HUDEP-2 (cell line): ENCODE measurements around the gene SLC5A7.

Experiments used
- DNase-seq, 76 experiments: peaks; one replicate each; lab custom pipeline; 2025; ENCODE audit not compliant: unreplicated experiment in 76 of 76; lab: John Stamatoyannopoulos, UW

SLC5A7 gene

DNA sequence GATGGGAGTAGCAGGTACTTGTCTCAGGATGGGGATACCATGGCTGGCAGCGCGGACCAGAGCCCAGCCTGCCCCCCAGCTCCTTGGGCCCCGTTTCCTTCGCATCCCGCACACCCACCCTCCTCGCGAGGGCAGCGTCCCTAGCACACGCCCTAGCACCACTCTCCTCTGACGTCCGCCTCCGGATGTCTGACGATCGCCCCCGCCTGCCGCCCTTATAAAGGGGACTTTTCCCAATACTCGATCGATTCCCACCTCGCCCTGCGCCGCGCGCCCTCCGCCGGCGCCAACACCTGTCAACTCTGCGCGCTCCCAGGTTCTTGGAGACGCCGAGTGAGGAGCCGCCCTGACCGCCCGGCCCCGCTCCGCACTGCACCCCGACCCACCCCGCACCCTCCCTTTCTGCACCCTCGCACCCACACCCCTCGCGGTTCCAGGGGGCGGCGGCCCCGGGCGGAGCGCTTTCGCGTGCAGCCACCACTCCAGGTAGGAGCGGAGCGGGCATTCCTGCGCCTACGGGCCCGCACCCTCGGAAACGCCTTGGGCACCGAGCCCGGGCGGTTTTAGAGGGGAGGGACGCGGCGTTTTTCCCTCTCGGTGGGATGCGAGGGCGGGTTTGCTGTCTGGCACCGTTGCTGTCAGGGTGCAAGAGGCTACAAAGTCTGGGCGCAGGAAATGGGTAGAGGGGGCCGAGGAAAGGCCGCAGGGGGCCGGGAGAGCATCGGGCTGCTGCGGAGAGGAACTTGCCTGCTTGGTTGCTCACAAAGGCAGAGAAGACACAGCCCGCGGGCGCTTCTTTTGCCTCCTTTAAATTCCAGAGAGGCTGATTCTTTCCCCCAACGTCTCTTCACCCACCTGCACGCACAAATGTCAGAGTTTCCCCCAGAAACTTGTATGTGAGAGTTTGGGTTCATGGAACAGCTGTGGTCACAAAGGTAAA lies at the start of gene SLC5A7:
Gene SLC5A7, plus strand, starts transcription at position 247 of the 940 bp plus-strand sequence. CDS start 1,632 bp downstream, outside the sequence.
- DNase-seq: no peak

DNA sequence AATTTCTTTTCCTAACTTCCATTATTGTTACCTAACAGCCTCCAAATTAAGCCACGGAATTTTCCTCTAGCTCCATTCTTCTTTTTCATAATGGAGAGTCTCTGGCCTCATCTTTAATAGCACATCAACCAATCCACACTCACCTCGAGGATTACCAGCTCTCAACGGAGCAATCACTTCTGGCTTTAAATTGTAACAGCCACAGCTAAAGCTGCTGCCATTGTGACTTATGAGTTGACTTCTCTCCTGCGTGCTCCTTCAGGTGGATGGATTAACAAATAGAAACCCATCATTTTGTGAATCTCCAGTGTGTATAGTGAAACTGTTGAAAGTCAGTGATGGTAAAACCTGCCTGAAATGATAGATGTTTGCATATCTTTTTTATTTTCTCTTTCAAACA lies 24.9 kb upstream of the SLC5A7 start:
- no peak for DNase-seq

DNA sequence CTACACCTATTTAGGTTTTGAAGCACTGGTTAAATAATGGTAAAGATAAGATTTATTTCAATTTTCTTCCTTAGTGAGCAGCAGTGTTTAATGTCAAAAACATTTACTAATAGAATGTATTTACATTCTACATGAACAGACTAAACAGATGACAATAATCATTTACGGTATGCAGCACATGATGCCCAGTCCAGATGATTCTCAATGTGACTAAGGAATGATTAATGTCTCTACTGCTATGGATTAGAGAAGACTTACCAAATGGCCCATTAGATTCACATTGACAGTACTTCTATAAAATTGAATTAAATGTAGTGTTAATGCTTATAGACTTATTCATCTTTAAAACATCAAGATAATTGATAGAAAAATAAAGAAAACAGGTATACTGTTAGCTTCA lies 22.1 kb upstream of the SLC5A7 start:
- no peak for DNase-seq

DNA sequence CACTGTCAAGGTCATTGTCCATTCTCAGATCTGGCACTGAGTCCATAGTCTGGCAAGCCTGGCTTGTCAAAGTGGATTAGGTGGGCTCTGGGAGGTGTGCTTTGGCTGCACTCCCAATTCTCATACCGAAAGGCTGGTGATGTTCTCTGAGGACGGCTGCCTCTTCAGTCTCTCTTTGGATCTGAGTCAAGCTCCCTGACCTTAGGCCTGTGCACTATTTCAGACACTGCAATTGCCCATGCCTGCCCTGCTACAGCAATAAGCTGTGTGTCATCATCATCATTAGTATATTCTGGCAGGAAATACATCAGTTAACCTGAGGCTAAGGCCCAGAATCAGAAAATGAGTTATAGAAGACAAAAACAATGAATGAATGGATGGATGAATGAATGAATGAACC lies 1.6 kb upstream of the SLC5A7 start:
- no peak for DNase-seq

DNA sequence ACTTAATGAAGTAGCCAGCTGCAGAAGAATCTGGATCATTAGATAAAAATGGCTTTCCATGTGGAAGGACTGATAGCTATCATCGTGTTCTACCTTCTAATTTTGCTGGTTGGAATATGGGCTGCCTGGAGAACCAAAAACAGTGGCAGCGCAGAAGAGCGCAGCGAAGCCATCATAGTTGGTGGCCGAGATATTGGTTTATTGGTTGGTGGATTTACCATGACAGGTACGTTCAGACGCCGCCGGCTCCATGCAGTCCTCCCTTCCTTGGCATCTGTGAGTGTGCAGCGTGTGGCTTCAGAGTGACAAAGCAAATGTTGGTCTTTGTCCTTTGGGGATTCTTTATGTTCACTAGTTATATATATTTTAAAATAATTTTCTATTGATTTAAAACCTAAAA lies 1.8 kb downstream of the SLC5A7 start:
- DNase-seq: no peak

DNA sequence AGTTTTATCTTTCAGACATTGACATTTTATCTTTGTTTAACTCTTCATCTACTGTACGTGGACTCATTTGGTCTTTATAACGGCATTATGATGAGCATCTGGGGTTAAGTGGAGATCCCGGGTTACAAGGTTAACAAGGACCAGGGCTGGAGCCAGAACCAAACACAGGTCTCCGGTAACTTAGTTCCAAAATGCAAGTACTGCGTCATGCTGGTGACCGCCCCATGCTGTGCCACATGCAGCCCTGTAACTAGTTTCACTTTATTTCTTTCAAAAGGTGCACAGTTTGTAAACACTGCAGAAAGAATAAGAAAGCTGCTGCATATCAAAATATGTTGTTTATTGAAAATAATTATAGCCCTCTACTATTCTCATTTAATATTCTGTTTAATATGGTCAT lies 3.1 kb downstream of the SLC5A7 start:
- no peak for DNase-seq

DNA sequence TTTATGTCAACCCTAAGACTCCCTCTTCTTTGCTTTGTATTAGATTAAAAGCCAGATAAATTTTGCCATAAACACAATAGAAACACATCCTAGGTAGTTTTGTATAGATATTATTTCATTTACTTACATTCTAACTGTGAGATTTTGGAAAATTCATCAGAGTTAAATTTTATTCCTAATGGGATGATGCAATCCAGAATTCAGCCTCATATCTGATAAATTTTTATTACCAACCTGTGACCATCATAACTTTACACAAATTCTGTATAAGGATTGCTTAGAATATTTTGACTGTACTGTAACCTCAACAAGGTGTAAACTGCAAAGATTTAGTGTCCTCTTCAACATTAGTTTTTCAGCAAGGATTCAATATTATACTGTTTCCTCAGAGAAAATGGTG lies 4.4 kb downstream of the SLC5A7 start:
- no peak for DNase-seq

DNA sequence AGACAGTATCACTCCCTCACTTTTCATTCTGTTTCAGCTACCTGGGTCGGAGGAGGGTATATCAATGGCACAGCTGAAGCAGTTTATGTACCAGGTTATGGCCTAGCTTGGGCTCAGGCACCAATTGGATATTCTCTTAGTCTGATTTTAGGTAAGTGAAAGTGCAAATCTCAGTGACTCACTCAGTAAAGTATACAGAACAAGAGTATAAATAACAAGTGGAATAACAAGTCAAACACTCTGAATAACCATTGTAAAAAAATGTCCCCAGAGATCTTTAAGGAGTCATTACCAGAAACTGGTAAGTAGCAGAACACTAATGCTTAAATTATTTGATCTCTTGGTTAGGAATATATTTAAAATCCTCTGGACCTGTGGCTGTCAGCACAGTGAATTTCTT lies 5.7 kb downstream of the SLC5A7 start:
- DNase-seq: no peak

DNA sequence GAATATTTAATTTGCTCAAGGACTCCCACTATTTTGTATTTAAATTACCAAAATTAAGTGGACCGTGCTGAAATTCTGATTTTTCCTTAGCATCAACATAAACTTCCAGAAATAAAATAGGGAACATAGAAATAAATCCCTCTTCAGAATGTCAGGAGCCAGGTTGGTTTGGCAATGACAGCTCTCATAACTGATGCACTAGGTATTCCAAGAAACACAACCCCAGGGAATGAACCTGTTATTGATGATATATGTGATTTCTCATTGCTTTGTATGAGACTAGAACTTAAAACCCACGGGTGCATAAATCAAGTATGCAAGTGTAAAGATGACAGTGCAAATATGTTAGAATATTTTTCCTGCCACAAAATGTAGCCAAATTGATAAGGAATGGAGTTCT lies 12.8 kb downstream of the SLC5A7 start:
- no peak for DNase-seq

DNA sequence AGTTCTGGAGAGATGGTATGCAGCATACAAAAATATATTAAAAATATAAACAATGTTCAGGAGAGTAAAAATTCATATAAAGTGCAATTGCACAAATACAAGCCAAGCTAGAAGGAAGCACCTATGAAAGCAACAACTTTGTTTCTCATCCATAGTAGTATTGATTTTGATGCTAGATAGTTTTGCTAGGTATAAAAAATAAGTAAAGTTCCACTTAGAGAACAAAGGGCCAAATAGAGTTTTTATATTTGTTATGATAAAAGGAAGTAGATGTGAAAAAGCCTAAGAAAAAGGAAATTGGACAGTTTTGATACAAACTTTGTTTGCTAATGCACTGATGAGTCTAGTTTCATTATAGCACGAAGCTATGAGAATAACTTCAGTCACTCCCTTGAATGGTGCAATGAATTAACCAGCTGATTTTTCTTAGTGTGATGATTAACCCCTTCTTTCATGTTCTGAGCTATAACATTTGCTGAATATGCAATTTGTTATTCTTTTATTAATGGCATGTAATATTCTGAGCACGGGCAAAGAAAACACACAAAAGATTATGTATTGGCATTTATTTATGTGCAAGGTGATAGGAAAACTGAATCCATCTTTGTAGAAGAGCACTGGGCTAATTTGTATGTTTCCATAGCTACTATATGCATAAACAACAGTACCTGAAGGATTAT lies 24.7 kb downstream of the SLC5A7 start:
- no peak for DNase-seq

DNA sequence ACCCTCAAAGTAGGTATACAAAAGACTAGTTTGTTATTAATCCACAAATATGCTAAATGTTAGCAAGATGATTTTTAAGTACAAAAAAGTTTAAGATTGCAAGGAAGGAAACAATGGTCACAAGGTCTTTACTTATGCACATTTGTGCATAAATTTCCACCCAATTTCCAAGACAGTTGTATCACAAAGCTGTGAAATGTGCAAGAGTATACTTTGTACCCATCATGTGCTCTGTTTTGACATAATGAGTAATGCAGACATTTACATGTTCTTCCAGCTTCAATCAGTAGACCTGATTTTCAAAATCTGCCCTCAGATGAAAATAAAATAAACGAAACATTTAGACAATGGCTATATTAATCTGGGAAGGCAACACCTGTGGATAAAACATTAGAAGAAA lies 27.0 kb downstream of the SLC5A7 start:
- no peak for DNase-seq

DNA sequence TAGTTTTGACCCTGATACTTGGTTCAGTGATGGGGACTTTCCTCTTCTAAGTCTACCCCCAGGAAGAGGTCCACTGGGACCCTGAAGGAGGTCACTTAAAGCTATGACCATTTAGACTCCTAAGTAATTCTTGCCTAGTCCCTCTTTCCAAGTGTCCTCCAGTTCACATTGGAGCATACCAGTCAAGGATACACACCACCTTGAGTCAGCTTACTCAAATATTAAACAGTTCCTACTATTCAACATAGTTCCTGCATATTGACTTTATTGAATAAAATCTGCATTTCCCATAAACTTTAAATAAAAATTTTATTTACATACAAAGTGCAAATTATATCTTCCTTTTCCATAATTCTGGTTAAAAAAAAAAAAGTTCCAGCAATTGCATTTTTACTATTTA lies 36.3 kb downstream of the SLC5A7 start:
- DNase-seq: no peak

DNA sequence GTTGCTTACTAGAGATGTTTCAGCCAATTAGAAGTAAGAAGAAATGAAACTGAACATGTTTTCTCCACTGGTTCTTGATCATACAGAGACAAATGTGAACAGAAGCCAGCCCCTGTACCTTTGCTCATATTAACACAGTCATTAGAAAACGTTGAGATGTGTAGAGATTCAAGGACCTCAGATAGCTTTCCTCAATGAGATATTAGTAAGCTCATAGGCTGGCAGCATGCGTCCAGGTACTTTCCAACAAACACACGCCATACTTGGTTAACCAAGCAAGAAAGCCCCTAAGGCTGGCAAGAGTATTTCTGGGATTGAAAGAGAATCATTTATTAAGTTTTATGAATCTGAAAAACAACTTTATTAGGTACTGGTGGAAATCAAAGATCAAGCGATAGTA lies 37.5 kb downstream of the SLC5A7 start:
- DNase-seq: no peak

DNA sequence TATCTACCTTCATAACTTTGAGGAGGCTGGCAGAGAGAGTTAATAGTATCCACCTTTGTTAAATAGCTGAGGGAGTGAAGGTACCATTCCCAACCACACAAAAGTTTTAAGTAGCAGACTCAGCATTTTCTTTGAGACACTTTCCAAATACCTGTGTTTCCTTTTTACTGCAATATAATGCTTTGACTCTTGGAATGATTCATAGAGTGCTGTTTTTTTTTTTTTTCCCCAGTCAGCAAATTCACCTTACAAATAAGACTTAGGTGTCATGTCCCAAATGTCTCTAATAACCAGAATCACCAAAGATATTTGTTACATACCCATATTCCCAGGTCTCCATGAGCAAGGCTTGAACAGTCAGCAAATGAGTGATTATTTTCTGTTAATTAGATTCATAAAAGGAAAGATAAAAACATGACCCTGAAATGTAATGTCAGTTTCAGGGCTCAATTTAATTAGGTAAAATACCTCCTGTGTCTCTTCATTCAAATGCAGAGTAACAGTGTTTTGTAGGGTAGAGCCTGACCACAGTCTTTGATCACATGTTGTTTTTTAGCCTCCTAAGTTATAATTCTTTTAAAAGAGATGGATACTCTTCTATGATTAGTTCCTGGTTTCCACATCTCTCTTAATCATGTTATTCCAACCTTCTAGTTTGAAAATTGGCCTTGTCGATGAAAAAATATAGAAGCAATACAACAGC lies 39.9 kb downstream of the SLC5A7 start:
- no peak for DNase-seq

DNA sequence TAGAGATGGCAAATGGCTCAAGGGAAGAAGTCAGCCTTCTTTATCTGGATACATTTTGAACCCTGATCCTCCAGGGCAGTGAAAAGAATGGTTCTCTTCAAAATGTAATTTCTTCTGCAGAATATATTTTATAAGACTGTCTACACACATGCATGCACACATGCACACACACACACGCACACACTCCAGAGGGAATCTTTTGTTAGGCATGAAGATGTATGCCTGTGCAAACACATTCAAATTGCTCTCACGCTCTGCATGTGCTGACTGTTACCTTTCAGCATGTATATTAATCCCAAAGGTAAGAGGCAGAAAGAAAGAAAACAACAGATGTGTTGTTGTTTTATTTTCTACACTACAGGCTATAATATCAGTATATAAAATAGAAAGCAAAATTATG lies 43.2 kb downstream of the SLC5A7 start:
- DNase-seq: no peak

DNA sequence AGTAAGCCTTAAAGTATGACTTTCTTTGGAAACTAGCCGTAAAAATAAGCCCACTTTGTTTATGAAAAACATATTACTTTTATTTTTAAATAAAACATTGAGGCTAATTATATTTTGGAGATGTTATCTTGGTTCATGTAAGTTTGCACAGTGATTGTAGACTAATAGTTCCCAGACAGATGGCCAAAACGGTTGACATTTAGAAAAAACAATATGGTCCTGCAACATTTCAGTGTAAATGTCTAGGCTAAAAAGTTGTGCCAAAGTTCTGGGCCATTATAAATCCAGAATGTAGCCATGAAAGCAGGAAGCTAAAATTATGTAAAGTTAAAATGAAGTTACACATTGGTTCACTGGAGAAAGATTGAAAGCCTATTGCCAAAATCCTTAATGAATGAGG lies 43.6 kb downstream of the SLC5A7 start:
- DNase-seq: no peak

DNA sequence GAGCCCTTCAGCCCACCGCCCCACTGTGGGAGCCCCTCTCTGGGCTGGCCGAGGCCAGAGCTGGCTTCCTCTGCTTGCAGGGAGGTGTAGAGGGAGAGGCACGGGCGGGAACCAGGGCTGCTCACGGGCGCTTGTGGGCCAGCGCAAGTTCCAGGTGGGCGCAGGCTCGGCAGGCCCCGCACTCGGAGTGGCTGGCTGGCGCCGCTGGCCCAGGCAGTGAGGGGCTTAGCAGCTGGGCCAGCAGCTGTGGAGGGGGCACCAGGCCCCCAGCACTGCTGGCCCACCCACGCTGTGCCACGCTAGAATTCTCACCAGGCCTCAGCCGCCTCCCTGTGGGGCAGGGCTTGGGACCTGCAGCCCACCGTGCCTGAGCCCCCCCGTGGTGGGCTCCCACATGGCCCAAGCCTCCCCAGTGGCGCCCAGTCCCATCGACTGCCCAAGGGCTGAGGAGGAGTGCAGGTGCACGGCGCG lies 45.2 kb downstream of the SLC5A7 start:
- no peak for DNase-seq

DNA sequence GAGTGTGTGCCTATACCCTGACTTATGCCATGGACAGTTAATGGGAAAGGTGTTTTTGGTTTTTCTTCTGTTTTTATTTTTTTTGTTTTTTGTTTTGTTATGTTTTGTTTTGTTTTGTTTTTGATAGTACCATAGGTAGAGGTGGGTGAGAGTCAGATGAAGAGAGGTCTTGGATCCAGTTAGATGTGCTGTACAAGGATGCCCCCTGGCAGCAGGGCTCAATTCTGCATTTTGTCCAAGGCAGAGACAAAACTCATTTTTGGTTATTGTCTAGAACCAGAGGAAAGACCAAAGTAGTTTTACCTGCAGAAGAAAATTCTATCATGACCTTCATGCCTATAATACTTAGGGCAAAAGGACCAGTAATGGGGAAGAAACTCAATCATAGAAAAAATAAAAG lies 48.5 kb downstream of the SLC5A7 start:
- no peak for DNase-seq

DNA sequence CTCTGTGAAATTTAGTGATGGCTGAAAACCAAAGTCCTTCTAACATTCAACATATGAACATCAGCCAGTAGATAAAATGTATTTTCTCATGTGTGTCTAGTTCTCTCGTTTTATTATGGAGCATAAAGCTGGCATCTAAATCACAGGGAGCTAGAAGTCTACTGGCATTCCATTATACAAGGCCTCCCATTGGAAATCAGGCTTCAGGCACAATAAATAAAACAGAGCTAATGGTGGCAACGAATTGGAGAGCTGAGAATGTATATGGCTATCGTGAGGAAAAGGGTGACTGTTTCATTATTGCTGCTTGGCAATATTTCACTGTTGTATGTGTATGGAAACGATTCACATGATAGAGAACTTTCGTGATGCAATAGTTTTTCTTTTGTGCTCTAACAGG lies 62.4 kb downstream of the SLC5A7 start:
- DNase-seq: no peak

DNA sequence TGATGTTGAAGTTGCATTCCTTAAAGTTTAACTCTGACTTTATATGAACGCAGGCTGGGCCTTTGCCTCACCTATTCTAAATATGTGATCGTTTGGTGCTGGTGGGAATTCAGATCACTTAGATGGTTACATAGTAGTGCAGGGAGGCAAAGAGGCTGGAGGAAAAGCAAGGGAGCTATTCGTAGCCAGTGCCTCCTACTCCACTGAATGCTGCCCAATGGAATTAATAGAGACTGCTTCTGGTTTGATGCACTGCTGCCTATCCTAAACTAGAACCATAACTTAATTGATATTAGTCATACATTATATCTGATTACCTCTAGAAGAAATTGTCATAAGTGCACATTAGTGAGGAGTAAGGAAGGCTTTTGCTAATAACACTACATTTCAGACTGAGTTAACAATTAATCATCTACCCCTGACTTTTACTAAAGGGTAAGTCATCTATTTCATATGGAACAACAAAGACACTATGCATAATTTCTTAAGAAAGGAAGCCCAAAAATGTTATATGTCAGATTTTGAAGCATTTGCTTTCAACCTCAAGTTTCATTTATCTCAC lies 72.3 kb downstream of the SLC5A7 start:
- no peak for DNase-seq

DNA sequence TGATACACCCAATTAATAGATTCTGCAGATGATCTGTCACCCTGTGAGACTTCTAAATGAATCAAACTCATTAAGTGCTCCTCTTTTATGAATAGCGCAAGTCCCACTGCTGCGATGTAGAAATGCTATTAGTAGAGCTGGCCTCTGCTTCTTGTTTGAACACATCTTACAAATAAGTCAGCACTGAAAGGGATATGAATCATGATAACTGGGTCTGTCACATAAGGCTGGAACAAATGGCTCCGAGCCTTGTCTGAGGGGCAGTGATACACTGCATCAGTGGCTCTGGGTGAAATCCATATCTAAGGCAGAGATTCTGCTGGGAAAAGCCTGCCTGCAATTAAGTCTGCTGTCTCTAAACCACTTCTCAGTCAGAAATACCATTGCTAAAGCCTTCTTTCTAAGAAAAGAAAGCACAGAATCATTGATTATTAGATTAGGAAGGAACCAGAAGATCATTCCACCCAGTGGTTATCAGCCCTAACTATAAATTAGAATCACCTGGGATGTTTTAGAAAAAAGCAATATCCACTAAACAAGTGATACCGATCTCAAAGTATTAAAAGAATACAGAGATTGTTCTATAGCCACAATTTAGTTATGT lies 75.2 kb downstream of the SLC5A7 start:
- DNase-seq: no peak
